Activated B cell treated with CpG ODN at 0.5 μM for 24 hours (primary cell): Measurements from ENCODE around the gene KCNQ2. TPM values are rescaled to one million over a fixed set of nuclear protein-coding genes. Genes with fewer than 3 reads are reported as not detected.

Source experiments
- ATAC-seq: fragments of 200-7000 bp; cut with Tn5 transposase; one replicate; pipeline ENCODE4 v1.10.0; 2021; ENCODE audit warnings: low read depth, mild to moderate bottlenecking, moderate library complexity
- CTCF ChIA-PET: fragments of 350-600 bp; sonication (Branson Sonifier 250); formaldehyde crosslinking; loops from one replicate; lab custom pipeline; 2021; ENCODE audit warnings: antibody characterized with exemption; lab: Charles Lee
- POLR2A ChIA-PET: fragments of 350-600 bp; sonication (Branson Sonifier 250); formaldehyde crosslinking; loops from one replicate; lab custom pipeline; 2021; ENCODE audit warnings: antibody characterized with exemption; lab: Charles Lee
- DNase-seq: peaks from one replicate; pipeline ENCODE4 v3.0.0; 2022
- H3K27ac Mint-ChIP-seq: one replicate; pipeline ENCODE4 v1.8.0; 2020; ENCODE audit warnings: mixed read lengths
- H3K27me3 Mint-ChIP-seq: one replicate; pipeline ENCODE4 v1.8.0; 2021; ENCODE audit warnings: mixed read lengths
- H3K36me3 Mint-ChIP-seq: one replicate; pipeline ENCODE4 v1.8.0; 2021; ENCODE audit warnings: low read depth, mixed read lengths
- H3K4me1 Mint-ChIP-seq: one replicate; pipeline ENCODE4 v1.8.0; 2021; ENCODE audit warnings: mixed read lengths
- H3K4me3 Mint-ChIP-seq: one replicate; pipeline ENCODE4 v1.8.0; 2020; ENCODE audit warnings: mild to moderate bottlenecking, mixed read lengths
- H3K9me3 Mint-ChIP-seq: one replicate; pipeline ENCODE4 v1.8.0; 2020; ENCODE audit warnings: mixed read lengths
- intact Hi-C: fragments of 100-400 bp; cut with micrococcal nuclease; formaldehyde crosslinking; loops from one replicate; pipeline ENCODE4 v1.15.1; 2024
- total RNA-seq: library from RNA; stranded (reverse); gene quantifications from 2 replicates; pipeline ENCODE4 v1.2.3, GENCODE V29; 2022
- TF ChIP-seq, protein P1 (sequence below): fragments of 200-600 bp; IDR thresholded peaks from one replicate; pipeline ENCODE4 v1.8.0; 2022; ENCODE audit warnings: antibody characterized with exemption, mild to moderate bottlenecking

KCNQ2 gene
- total RNA-seq, 1 donor from 2014 or later: not detected

- intact Hi-C loops: no loop called here
- DNase-seq (no peak), ATAC-seq (no peak)
- Mint-ChIP-seq H3K4me3 (no peak overlapping the region), H3K9me3 (no peaks in the 10 kb centered on the region), H3K27ac (no peak overlapping the region), H3K27me3 (peaks cover 3% of the 10 kb centered on the region), H3K36me3 (no peaks in the 10 kb centered on the region), H3K4me1 (no peaks in the 10 kb centered on the region)
- POLR2A ChIA-PET: no interaction called here
- CTCF ChIA-PET: no interaction called here
- TF ChIP-seq, protein P1, sequence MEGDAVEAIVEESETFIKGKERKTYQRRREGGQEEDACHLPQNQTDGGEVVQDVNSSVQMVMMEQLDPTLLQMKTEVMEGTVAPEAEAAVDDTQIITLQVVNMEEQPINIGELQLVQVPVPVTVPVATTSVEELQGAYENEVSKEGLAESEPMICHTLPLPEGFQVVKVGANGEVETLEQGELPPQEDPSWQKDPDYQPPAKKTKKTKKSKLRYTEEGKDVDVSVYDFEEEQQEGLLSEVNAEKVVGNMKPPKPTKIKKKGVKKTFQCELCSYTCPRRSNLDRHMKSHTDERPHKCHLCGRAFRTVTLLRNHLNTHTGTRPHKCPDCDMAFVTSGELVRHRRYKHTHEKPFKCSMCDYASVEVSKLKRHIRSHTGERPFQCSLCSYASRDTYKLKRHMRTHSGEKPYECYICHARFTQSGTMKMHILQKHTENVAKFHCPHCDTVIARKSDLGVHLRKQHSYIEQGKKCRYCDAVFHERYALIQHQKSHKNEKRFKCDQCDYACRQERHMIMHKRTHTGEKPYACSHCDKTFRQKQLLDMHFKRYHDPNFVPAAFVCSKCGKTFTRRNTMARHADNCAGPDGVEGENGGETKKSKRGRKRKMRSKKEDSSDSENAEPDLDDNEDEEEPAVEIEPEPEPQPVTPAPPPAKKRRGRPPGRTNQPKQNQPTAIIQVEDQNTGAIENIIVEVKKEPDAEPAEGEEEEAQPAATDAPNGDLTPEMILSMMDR: no peak
These were observed 53.8 kb downstream of the KCNQ2 start for GRCh38 chr20:63418617-63419016.

DNA sequence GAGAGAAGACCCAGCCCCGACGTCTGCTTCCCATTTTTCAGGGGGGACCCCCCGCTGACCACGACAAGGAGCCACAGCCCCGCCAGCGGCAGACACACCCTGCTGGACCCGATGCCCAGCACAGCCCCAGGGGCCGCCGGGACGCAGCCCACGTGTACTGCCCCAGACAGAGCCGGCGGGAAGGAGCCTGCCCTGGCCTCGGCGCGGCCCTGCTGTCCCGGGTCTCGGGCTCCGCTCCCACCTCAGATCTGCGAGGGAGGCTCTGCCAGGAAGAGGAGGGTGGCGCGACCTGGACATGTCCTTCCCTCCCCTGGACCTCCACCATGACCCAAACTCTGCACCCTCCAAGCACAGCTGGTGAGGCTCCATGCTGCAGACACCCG is 54.7 kb downstream of the KCNQ2 start:
- Mint-ChIP-seq H3K27ac (no peak overlapping the region), H3K27me3 (peaks cover 3% of the 10 kb centered on the region), H3K9me3 (no peaks in the 10 kb centered on the region), H3K4me3 (no peak overlapping the region), H3K4me1 (no peaks in the 10 kb centered on the region), H3K36me3 (no peaks in the 10 kb centered on the region)
- ChIA-PET CTCF (no interaction called here), POLR2A (no interaction called here)
- ATAC-seq (no peak), DNase-seq (no peak)
- intact Hi-C loops: no loop called here
- TF ChIP-seq, protein P1: no peak

- TF ChIP-seq, protein P1: no peak
- Mint-ChIP-seq H3K4me1 (no peaks in the 10 kb centered on the region), H3K9me3 (no peaks in the 10 kb centered on the region)
These were observed 55.2 kb downstream of the KCNQ2 start for GRCh38 chr20:63417097-63417737.

DNA sequence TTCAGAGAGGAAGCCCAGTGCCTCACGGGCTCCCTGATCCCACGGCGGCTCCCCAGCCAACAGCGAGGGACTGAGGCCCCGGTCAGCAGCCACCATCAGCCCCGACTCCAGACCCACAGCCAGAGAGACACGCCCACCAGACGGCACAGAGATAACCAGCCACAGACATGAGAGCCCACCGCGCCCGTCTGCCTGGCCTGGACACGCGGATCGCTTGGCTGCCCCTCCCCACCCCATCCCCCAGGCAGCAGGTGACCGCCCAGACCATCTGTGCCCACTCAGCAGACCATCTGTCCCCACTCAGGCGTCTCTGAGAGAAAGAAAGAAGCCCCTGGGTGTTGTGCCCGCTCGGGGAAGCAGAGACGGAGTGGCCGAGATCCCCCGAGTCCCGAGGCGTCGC is 55.8 kb downstream of the KCNQ2 start:
- Mint-ChIP-seq H3K4me1 (no peaks in the 10 kb centered on the region), H3K4me3 (no peak overlapping the region), H3K36me3 (no peaks in the 10 kb centered on the region), H3K9me3 (no peaks in the 10 kb centered on the region), H3K27me3 (peaks cover 3% of the 10 kb centered on the region), H3K27ac (no peak overlapping the region)
- TF ChIP-seq, protein P1: no peak
- DNase-seq: no peak
- ChIA-PET POLR2A (no interaction called here), CTCF (no interaction called here)
- ATAC-seq: no peak
- intact Hi-C loops: no loop called here

More at GRCh38 chr20:63417097-63417737, 55.2 kb downstream of the KCNQ2 start:
- H3K36me3 Mint-ChIP-seq: no peaks in the 10 kb centered on the region
- no peak overlapping the region for H3K4me3 Mint-ChIP-seq
- ATAC-seq: no peak
- DNase-seq: no peak
- no peak overlapping the region for H3K27ac Mint-ChIP-seq
- ChIA-PET POLR2A (no interaction called here), CTCF (no interaction called here)
- intact Hi-C loops: no loop called here
- peaks cover 3% of the 10 kb centered on the region for H3K27me3 Mint-ChIP-seq

DNA sequence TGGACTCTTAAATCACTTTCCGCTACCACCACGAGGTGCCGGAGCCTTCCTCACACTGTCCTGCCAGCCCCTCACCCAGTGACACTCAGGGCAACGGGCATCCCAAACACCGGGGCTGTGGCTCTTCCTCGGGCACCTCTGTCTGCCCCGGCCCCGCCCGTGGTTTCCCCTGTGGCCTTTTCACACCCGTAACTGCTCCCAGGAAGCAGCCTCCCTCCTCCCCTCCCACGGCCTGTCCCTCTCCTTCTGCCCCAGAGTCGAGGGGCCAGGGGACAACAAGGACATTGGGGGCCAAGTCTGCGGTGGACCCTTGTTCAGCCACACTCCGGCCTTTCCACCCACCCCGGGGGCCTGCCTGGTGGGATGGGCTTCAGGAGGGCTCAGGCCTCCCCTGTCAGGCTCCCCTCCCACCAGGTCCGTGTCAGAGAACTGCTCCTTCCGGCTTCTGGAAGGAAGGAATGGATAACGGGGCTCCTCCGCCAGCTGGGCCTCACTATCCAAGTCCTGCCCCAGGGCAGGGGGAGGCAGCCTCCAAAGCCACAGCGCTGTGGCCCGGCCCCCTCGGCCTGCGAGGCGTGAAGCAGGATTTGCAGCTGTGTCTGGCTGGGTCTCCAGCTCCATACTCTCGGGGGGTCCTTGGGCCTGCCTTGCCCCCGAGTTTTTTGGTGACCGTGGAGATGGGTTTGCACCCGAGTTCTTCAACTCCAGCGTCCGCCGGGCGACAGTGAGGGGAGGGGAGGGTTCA is 56.6 kb downstream of the KCNQ2 start:
- H3K4me3 Mint-ChIP-seq: no peak overlapping the region
- TF ChIP-seq, protein P1: no peak
- H3K27me3 Mint-ChIP-seq: peaks cover 3% of the 10 kb centered on the region
- ChIA-PET POLR2A (no interaction called here), CTCF (no interaction called here)
- no peaks in the 10 kb centered on the region for H3K36me3 Mint-ChIP-seq
- H3K27ac Mint-ChIP-seq: no peak overlapping the region
- H3K4me1 Mint-ChIP-seq: no peaks in the 10 kb centered on the region
- ATAC-seq: no peak
- H3K9me3 Mint-ChIP-seq: no peaks in the 10 kb centered on the region
- DNase-seq: no peak
- intact Hi-C loops: no loop called here
